Tibial nerve (tissue), 4 donors: ENCODE data around the gene CEP112. TPM values are rescaled to one million over a fixed set of nuclear protein-coding genes. Genes with fewer than 3 reads are reported as not detected.

ENCODE experiments used
- DNase-seq, 2 donors: peaks; one replicate each; pipeline ENCODE4 v3.0.0-alpha.2; 2019; ENCODE audit warnings: low spot score in 2 of 2
- H3K27ac ChIP-seq, 4 donors: fragments of 200-600 bp; sonication (generic) in 3 of 4; one replicate each; pipeline ENCODE4 v1.5.1; 2017 to 2019; ENCODE audit warnings: mild to moderate bottlenecking in 1 of 4
- H3K27me3 ChIP-seq, 2 donors: fragments of 200-600 bp; sonication (generic) in 1 of 2; one replicate each; pipeline versions ENCODE4 v1.5.1 to v1.6.0; 2017 to 2019
- H3K36me3 ChIP-seq, 3 donors: fragments of 200-600 bp; sonication (generic); one replicate each; pipeline ENCODE4 v1.5.1; 2018 to 2019
- H3K4me1 ChIP-seq, 4 donors: fragments of 200-600 bp; sonication (generic) in 3 of 4; one replicate each; pipeline ENCODE4 v1.5.1; 2017 to 2019
- H3K4me3 ChIP-seq, 4 donors: fragments of 200-600 bp; sonication (generic) in 3 of 4; one replicate each; pipeline ENCODE4 v1.5.1; 2017 to 2019; ENCODE audit warnings: mild to moderate bottlenecking in 1 of 4, moderate library complexity in 1 of 4
- H3K9me3 ChIP-seq, 4 donors: fragments of 200-600 bp; sonication (generic) in 3 of 4; one replicate each; pipeline ENCODE4 v1.5.1; 2017 to 2019
- CTCF ChIP-seq, 5 experiments: fragments of 200-600 bp in 3 of 5; fragments of 450-650 bp in 2 of 5; sonication (generic) in 3 of 5; IDR thresholded peaks; one replicate each; pipeline ENCODE4 v1.5.1; 2016 to 2019; ENCODE audit warnings: antibody characterized with exemption in 5 of 5, mild to moderate bottlenecking in 3 of 5, moderate library complexity in 2 of 5
- EP300 ChIP-seq, 2 donors: sonication (generic); formaldehyde crosslinking; IDR thresholded peaks; one replicate each; pipeline ENCODE4 v1.6.1; 2017; ENCODE audit warnings: antibody characterized with exemption in 2 of 2, mild to moderate bottlenecking in 1 of 2
- POLR2A ChIP-seq, 2 donors: fragments of 450-650 bp; IDR thresholded peaks; one replicate each; pipeline ENCODE4 v1.6.1; 2017; ENCODE audit warnings: antibody characterized with exemption in 2 of 2, mild to moderate bottlenecking in 2 of 2, moderate library complexity in 2 of 2
- WGBS, 2 donors: methylation state at CpG; one replicate each; pipeline ENCODE4 v1.1.5; 2018; 5-methylcytosine and 5-hydroxymethylcytosine counted together
- total RNA-seq, 4 donors: library from RNA; depleted of rRNA; stranded (reverse); fragments of >200 nt; gene quantifications; one replicate each; pipeline ENCODE4 v1.1.0, GENCODE V29; 2016

CEP112 gene
- total RNA-seq, 4 donors from 2014 or later: 26.0 to 46.8 (median 34.2) TPM

GRCh38 chr17:65729207-65729606 is 462.7 kb downstream of the CEP112 start:
- H3K27me3 ChIP-seq: no peaks in the 10 kb centered on the region
- H3K4me3 ChIP-seq: no peak overlapping the region
- H3K36me3 ChIP-seq: no peaks in the 10 kb centered on the region
- no peak for DNase-seq
- H3K9me3 ChIP-seq: no peaks in the 10 kb centered on the region
- no peak overlapping the region for H3K27ac ChIP-seq
- WGBS, 2 donors: 97 to 98% methylated on average over 3 of the region's 3 CpGs
- peaks cover 0 to under 1% (median 0%) of the 10 kb centered on the region in 4 donors for H3K4me1 ChIP-seq
- no peak for TF ChIP-seq POLR2A (IDR thresholded peaks at IDR 0.05)
- no peak for TF ChIP-seq EP300 (IDR thresholded peaks at IDR 0.05)
- no peak for TF ChIP-seq CTCF (IDR thresholded peaks at IDR 0.05)

- no peak overlapping the region for H3K4me3 ChIP-seq
- no peaks in the 10 kb centered on the region for H3K36me3 ChIP-seq
- no peak for DNase-seq
- 91 to 95% methylated on average over 2 of the region's 2 CpGs for WGBS, 2 donors
- TF ChIP-seq CTCF (IDR thresholded peaks at IDR 0.05): no peak
- TF ChIP-seq EP300 (IDR thresholded peaks at IDR 0.05): no peak
- TF ChIP-seq POLR2A (IDR thresholded peaks at IDR 0.05): no peak
- H3K27me3 ChIP-seq: no peaks in the 10 kb centered on the region
- H3K9me3 ChIP-seq: no peaks in the 10 kb centered on the region
- peaks cover 0 to 14% (median 0%) of the 10 kb centered on the region in 4 donors for H3K4me1 ChIP-seq
- no peak overlapping the region for H3K27ac ChIP-seq
These were observed 464.1 kb downstream of the CEP112 start for GRCh38 chr17:65727832-65728231.

GRCh38 chr17:65727246-65727645 is 464.7 kb downstream of the CEP112 start:
- WGBS, 2 donors: 33 to 39% methylated on average over 2 of the region's 2 CpGs
- Histone ChIP-seq H3K4me3 (no peak overlapping the region), H3K27ac (no peak overlapping the region), H3K9me3 (no peaks in the 10 kb centered on the region), H3K4me1 (peaks cover 0 to 15% (median 0%) of the 10 kb centered on the region in 4 donors), H3K27me3 (no peaks in the 10 kb centered on the region), H3K36me3 (no peaks in the 10 kb centered on the region)
- TF ChIP-seq POLR2A (IDR thresholded peaks at IDR 0.05) (no peak), CTCF (IDR thresholded peaks at IDR 0.05) (no peak), EP300 (IDR thresholded peaks at IDR 0.05) (no peak)
- DNase-seq: no peak

- H3K36me3 ChIP-seq: no peaks in the 10 kb centered on the region
- H3K27ac ChIP-seq: no peak overlapping the region
These were observed 468.3 kb downstream of the CEP112 start for GRCh38 chr17:65723431-65724151.

More at GRCh38 chr17:65723431-65724151, 468.3 kb downstream of the CEP112 start:
- TF ChIP-seq EP300 (IDR thresholded peaks at IDR 0.05) (no peak), POLR2A (IDR thresholded peaks at IDR 0.05) (no peak), CTCF (IDR thresholded peaks at IDR 0.05) (no peak)
- WGBS, 2 donors: 32 to 38% methylated on average over 5 of the region's 5 CpGs
- no peak for DNase-seq
- Histone ChIP-seq H3K4me1 (peaks cover 0 to 15% (median 0%) of the 10 kb centered on the region in 4 donors), H3K9me3 (no peaks in the 10 kb centered on the region), H3K4me3 (no peak overlapping the region), H3K27me3 (no peaks in the 10 kb centered on the region)
